B cell (primary cell): ENCODE results near the gene TRPM4. TPM values are rescaled to one million over a fixed set of nuclear protein-coding genes. Genes with fewer than 3 reads are reported as not detected.

Experiments used
- ATAC-seq: fragments of 200-7000 bp; cut with Tn5 transposase; one replicate; pipeline ENCODE4 v1.10.0; 2021; ENCODE audit warnings: low read depth, mild to moderate bottlenecking, moderate number of reproducible peaks, moderate library complexity
- CTCF ChIA-PET: fragments of 350-600 bp; sonication (Branson Sonifier 250); formaldehyde crosslinking; loops from one replicate; lab custom pipeline; 2021; ENCODE audit warnings: antibody characterized with exemption, inconsistent platforms; lab: Charles Lee
- POLR2A ChIA-PET: fragments of 350-600 bp; sonication (Branson Sonifier 250); formaldehyde crosslinking; loops from one replicate; lab custom pipeline; 2021; ENCODE audit warnings: antibody characterized with exemption; lab: Charles Lee
- DNase-seq: peaks from one replicate; pipeline ENCODE4 v3.0.0; 2013
- H2AFZ ChIP-seq: 2 replicates; pipeline ENCODE4 v1.6.1; 2012; ENCODE audit warnings: mild to moderate bottlenecking, low read depth, low read length; ENCODE audit not compliant: insufficient read depth, poor library complexity, severe bottlenecking
- H3K27ac ChIP-seq, 2 donors: 1 replicate in 1 of 2; 2 replicates in 1 of 2; pipeline ENCODE4 v1.5.1; 2012 to 2013; ENCODE audit warnings: low read length in 2 of 2, mild to moderate bottlenecking in 2 of 2, moderate library complexity in 1 of 2
- H3K27me3 ChIP-seq, 4 experiments: fragments of 200-600 bp in 1 of 4; sonication (generic) in 1 of 4; replicated peaks in 1 of 4; 1 replicate in 2 of 4; 2 replicates in 2 of 4; pipeline versions ENCODE4 v1.6.1 to v1.7.0; 2013 to 2016; ENCODE audit warnings: low read length in 3 of 4, mild to moderate bottlenecking in 2 of 4, mixed read lengths in 1 of 4, moderate library complexity in 1 of 4; ENCODE audit not compliant: insufficient read depth in 4 of 4, control insufficient read depth in 3 of 4; ENCODE audit errors: control extremely low read depth in 1 of 4
- H3K36me3 ChIP-seq, 2 experiments: replicated peaks in 1 of 2; 1 replicate in 1 of 2; 2 replicates in 1 of 2; pipeline versions ENCODE4 v1.6.1 to v1.7.1; 2013; ENCODE audit warnings: low read length in 1 of 2; ENCODE audit not compliant: insufficient read depth in 2 of 2, control insufficient read depth in 1 of 2; ENCODE audit errors: control extremely low read depth in 1 of 2, extremely low read depth in 1 of 2
- H3K4me1 ChIP-seq, 2 donors: fragments of 200-600 bp in 1 of 2; sonication (generic) in 1 of 2; 1 replicate in 1 of 2; 2 replicates in 1 of 2; pipeline versions ENCODE4 v1.5.1 to v1.6.1; 2013 to 2017; ENCODE audit warnings: low read length in 2 of 2; ENCODE audit not compliant: control insufficient read depth in 2 of 2, insufficient read depth in 2 of 2
- H3K4me2 ChIP-seq: replicated peaks from 2 replicates; pipeline ENCODE3; 2012; ENCODE audit warnings: mild to moderate bottlenecking, low read depth, low read length; ENCODE audit not compliant: poor library complexity, severe bottlenecking
- H3K4me3 ChIP-seq, 5 experiments: fragments of 200-600 bp in 1 of 5; sonication (generic) in 1 of 5; 1 replicate in 3 of 5; 2 replicates in 2 of 5; pipeline versions ENCODE4 v1.5.1 to v1.7.0; 2011 to 2016; ENCODE audit warnings: low read length in 4 of 5, mild to moderate bottlenecking in 4 of 5, low read depth in 2 of 5, control low read depth in 1 of 5, moderate library complexity in 1 of 5; ENCODE audit not compliant: insufficient read depth in 1 of 5; ENCODE audit errors: control extremely low read depth in 1 of 5, extremely low read depth in 1 of 5
- H3K79me2 ChIP-seq: fragments of 200-600 bp; sonication (generic); one replicate; pipeline ENCODE4 v1.6.0; 2016; ENCODE audit warnings: low read length; ENCODE audit not compliant: control insufficient read depth, insufficient read depth
- H3K9ac ChIP-seq: fragments of 200-600 bp; sonication (generic); 2 replicates; pipeline ENCODE4 v1.6.1; 2017; ENCODE audit warnings: mild to moderate bottlenecking, low read length, moderate library complexity
- H3K9me3 ChIP-seq, 3 donors: one replicate each; pipeline versions ENCODE4 v1.6.1 to v1.7.1; 2013; ENCODE audit warnings: low read length in 2 of 3; ENCODE audit not compliant: control insufficient read depth in 2 of 3, insufficient read depth in 1 of 3; ENCODE audit errors: control extremely low read depth in 1 of 3
- H4K20me1 ChIP-seq: 2 replicates; pipeline ENCODE4 v1.6.0; 2012; ENCODE audit warnings: mild to moderate bottlenecking, low read length; ENCODE audit not compliant: insufficient read depth, control insufficient read depth, poor library complexity, severe bottlenecking
- H3K27ac Mint-ChIP-seq: one replicate; pipeline ENCODE4 v1.8.0; 2021; ENCODE audit warnings: mixed read lengths
- H3K27me3 Mint-ChIP-seq: one replicate; pipeline ENCODE4 v1.8.0; 2021; ENCODE audit warnings: mixed read lengths
- H3K4me1 Mint-ChIP-seq: one replicate; pipeline ENCODE4 v1.8.0; 2021; ENCODE audit warnings: mixed read lengths
- H3K4me3 Mint-ChIP-seq: one replicate; pipeline ENCODE4 v1.8.0; 2021; ENCODE audit warnings: mixed read lengths
- H3K9me3 Mint-ChIP-seq: one replicate; pipeline ENCODE4 v1.8.0; 2022; ENCODE audit warnings: mixed read lengths; ENCODE audit not compliant: insufficient read depth
- EZH2 ChIP-seq: IDR thresholded peaks from 2 replicates; pipeline ENCODE4 v1.6.1; 2012; ENCODE audit warnings: borderline replicate concordance, low read depth, mild to moderate bottlenecking, moderate library complexity, low read length; ENCODE audit not compliant: insufficient read depth, poor library complexity, severe bottlenecking
- WGBS: methylation state at CpG from one replicate; pipeline ENCODE4 v1.1.5; 2013; ENCODE audit warnings: missing lambda C conversion rate; ENCODE audit not compliant: insufficient coverage; 5-methylcytosine and 5-hydroxymethylcytosine counted together
- intact Hi-C: fragments of 100-400 bp; cut with micrococcal nuclease; formaldehyde crosslinking; loops from one replicate; pipeline ENCODE4 v1.10.0; 2022
- polyA plus RNA-seq: library from polyadenylated mRNA; depleted of rRNA; stranded (reverse); fragments of >200 nt; gene quantifications from 2 replicates; pipeline ENCODE4 v1.2.3, GENCODE V29; 2012
- total RNA-seq, 2 donors: library from RNA; stranded (reverse); fragments of 120-200 nt in 1 of 2; gene quantifications; 1 replicate in 1 of 2; 2 replicates in 1 of 2; pipeline versions ENCODE4 v1.2.3 to v1.2.4, GENCODE V29; 2013 to 2022
- TF ChIP-seq, protein P1 (sequence below): fragments of 200-600 bp; IDR thresholded peaks from one replicate; pipeline ENCODE4 v1.8.0; 2022; ENCODE audit warnings: antibody characterized with exemption, mild to moderate bottlenecking

TRPM4 gene
- total and polyA plus RNA-seq, 2 donors (not counting 1 experiment from before 2014, with no cell fraction given) = 0.24 TPM; not detected in 1

DNA sequence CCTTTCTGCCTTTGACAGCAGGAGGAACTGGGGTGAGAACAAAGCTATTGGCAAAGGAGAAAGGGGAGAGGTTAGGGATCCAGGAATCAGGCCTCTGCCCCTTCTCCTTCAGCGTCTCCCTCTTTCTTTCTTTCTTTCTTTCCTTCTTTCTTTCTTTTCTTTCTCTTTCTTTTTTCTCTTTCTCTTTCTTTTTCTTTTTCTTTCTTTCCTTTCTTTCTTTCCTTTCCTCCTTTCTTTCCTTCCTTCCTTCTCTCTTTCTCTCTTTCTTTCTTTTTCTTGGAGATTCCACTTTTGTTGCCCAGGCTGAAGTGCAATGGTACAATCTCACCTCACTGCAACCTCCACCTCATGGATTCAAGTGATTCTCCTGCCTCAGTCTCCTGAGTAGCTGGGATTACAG is 75.6 kb downstream of the TRPM4 start:
- ChIA-PET CTCF (interaction anchor here (1.5 kb wide), 1 partner anchor 33 kb away, joined by 3 read pairs; no protein-coding TSS in a partner anchor), POLR2A (no interaction called here)

DNA sequence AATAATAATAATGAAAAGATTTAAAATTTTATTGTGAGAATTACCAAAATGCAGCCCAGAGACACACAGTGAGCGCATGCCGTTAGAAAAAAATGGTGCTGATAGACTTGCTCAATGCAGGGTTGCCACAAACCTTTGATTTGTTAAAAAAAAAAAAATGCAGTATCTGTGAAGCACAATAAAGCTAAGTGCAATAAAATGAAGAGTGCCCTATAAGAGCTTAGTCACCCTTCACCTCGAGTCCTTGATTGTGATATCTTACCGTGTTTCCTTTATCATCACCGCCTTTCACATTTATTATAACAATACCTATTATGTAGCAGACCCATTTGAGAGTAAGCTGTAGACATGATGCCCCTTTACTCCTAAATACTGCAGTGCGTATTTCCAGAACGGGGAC is 84.2 kb downstream of the TRPM4 start:
- no peak for TF ChIP-seq EZH2
- TF ChIP-seq, protein P1, sequence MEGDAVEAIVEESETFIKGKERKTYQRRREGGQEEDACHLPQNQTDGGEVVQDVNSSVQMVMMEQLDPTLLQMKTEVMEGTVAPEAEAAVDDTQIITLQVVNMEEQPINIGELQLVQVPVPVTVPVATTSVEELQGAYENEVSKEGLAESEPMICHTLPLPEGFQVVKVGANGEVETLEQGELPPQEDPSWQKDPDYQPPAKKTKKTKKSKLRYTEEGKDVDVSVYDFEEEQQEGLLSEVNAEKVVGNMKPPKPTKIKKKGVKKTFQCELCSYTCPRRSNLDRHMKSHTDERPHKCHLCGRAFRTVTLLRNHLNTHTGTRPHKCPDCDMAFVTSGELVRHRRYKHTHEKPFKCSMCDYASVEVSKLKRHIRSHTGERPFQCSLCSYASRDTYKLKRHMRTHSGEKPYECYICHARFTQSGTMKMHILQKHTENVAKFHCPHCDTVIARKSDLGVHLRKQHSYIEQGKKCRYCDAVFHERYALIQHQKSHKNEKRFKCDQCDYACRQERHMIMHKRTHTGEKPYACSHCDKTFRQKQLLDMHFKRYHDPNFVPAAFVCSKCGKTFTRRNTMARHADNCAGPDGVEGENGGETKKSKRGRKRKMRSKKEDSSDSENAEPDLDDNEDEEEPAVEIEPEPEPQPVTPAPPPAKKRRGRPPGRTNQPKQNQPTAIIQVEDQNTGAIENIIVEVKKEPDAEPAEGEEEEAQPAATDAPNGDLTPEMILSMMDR = no peak
- H3K9me3 ChIP-seq = no peaks in the 10 kb centered on the region
- Mint-ChIP-seq H3K27ac (no peak overlapping the region), H3K27me3 (peaks cover 8% of the 10 kb centered on the region), H3K4me3 (no peak overlapping the region), H3K9me3 (no peaks in the 10 kb centered on the region), H3K4me1 (no peaks in the 10 kb centered on the region)
- H3K4me1 ChIP-seq = no peaks in the 10 kb centered on the region
- ATAC-seq (no peak), DNase-seq (no peak)
- intact Hi-C loops = no loop called here
- POLR2A ChIA-PET = no interaction called here
- WGBS = 97% methylated on average over 4 of the region's 7 CpGs
- no peak overlapping the region for H3K27ac ChIP-seq
- no peaks in the 10 kb centered on the region for H4K20me1 ChIP-seq
- no peaks in the 10 kb centered on the region for H3K36me3 ChIP-seq
- CTCF ChIA-PET = no interaction called here
- no peak overlapping the region for H3K4me2 ChIP-seq
- no peak overlapping the region for H3K9ac ChIP-seq
- H3K27me3 ChIP-seq = no peaks in the 10 kb centered on the region
- no peak overlapping the region for H2AFZ ChIP-seq
- no peaks in the 10 kb centered on the region for H3K79me2 ChIP-seq
- no peak overlapping the region for H3K4me3 ChIP-seq

More for the DNA sequence above, 75.6 kb downstream of the TRPM4 start:
- Mint-ChIP-seq H3K4me3 (no peak overlapping the region), H3K9me3 (no peaks in the 10 kb centered on the region), H3K4me1 (peaks cover 13% of the 10 kb centered on the region), H3K27ac (no peak overlapping the region), H3K27me3 (peaks cover 9% of the 10 kb centered on the region)
- Histone ChIP-seq H3K79me2 (no peaks in the 10 kb centered on the region), H2AFZ (no peak overlapping the region), H3K9ac (no peak overlapping the region), H3K36me3 (no peaks in the 10 kb centered on the region), H3K4me3 (no peak overlapping the region), H3K4me2 (no peak overlapping the region), H3K9me3 (no peaks in the 10 kb centered on the region), H3K4me1 (peaks cover 6 to 8% of the 10 kb centered on the region in 2 donors), H3K27ac (no peak overlapping the region), H4K20me1 (no peaks in the 10 kb centered on the region), H3K27me3 (no peaks in the 10 kb centered on the region)
- TF ChIP-seq EZH2 = no peak
- TF ChIP-seq, protein P1 = no peak
- ATAC-seq (no peak), DNase-seq (no peak)
- WGBS = 80% methylated on average over 1 of the region's 1 CpG
- intact Hi-C loops = no loop called here
